ENCODE measurements around the gene SLC25A1.
A peak's percentile ranks its signal among the peaks of the same experiment; 100 is the strongest.

SLC25A1 gene

DNA sequence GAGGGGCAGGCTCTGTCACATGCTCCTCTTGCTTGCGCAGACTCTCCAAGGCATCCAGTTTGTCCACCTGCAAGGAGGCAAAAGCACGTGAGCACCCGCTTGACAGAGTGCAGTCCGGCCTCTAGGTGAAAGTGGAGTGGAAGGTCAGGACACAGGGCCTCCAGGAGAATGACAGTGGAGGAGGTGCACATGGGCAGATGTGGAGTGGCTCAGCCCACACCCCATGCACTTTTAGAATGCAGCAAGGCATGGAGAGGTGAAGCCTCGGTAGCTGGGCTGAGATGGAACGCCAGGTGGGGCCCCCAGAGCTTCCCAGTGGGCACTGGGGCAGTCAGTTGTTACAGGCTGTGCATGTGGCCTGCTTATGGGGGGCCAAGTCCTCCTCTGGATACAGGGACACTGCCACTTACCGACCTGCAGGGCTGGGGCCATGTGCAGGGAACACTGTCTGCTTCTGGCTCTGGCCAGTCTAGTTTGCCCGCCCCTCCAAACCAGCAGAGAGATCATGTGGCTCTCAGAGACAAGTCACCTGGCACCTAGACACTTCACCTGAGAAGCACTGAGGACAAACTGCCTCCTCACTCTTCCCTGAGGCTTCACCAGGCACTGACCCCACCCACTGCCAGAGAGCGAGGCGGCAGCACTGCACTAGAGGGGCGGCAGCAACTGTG is 2.3 kb upstream of the SLC25A1 start:
- DNase-seq (ENCODE audit: low spot score): no peak

DNA sequence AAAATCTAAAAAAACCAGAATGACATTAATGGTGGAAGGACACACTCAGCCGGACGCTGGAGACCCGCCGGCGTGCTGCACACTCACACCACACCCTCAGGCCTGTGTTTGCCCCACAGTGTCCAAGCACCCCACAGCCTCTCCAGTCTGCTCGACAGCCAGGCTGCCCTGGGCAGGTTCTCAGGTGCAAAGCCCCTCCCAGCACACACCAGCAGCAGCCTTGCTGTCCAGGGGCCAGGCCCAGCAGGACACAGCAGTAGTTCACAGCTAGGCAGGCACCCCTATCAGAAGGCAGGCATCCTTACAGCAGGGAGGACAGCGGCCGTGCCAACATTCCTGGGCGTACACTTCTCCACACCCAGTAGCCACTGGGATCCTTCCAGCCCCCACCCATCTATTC is 1.7 kb upstream of the SLC25A1 start:
- DNase-seq (ENCODE audit: low spot score): no peak

DNA sequence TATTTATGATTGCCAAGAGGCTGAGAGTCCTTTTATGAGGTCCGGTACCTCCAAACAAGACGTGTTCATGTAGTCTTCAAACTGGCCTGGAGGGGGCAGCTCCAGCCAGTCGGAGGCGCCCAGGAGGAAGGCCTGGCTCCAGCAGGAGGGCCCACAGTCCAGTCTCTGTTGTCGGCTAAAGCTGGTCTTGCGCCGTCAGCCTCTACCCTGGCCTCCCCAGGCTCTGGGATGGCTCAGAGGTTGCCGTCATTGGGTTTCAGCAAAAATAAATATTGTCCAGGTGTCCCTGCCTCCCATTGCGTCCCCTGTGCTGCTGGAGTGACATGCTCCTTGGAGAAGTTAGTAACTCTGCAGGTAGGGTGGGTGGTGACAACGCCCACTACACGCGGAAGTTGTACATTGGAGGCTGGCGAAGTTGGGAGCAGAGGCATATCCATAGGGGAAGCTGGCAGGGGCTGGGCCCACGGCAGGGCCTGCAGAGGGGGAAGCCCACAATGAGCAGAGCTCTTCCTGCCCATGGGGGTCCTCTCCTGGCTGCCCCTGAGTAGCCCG is 1.0 kb upstream of the SLC25A1 start:
- DNase-seq (ENCODE audit: low spot score): peak; percentile 78

DNA sequence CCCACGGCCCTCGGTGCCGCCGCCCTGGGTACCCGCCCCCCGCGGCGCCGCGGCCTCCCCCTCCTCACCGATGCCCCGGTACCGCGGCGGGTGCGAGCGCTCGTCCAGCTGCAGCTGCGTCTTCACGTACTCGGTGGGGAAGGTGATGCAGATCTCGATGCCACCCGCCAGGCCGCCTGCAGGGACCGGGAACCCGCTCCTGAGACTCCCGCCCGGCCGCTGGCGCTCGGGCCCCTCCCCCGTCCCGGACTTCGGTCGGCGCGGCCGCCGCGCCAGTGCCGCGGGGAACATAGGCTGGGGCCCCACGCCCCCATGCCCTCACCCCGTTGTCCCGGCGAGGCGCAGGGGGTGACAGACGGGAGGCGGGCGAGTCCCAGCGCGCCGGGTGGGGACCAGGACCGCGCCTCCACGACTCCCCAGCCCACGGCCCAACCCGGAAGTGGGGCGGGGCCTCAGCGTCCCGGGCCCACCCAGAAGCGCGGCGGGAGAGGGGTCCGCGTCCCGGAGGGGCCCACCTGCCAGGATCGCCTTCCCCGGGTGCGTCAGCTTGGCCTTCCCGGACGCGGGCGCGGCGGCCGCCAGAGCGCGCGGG is 375 bp downstream of the SLC25A1 start:
- no peak for DNase-seq (ENCODE audit: low spot score)

DNA sequence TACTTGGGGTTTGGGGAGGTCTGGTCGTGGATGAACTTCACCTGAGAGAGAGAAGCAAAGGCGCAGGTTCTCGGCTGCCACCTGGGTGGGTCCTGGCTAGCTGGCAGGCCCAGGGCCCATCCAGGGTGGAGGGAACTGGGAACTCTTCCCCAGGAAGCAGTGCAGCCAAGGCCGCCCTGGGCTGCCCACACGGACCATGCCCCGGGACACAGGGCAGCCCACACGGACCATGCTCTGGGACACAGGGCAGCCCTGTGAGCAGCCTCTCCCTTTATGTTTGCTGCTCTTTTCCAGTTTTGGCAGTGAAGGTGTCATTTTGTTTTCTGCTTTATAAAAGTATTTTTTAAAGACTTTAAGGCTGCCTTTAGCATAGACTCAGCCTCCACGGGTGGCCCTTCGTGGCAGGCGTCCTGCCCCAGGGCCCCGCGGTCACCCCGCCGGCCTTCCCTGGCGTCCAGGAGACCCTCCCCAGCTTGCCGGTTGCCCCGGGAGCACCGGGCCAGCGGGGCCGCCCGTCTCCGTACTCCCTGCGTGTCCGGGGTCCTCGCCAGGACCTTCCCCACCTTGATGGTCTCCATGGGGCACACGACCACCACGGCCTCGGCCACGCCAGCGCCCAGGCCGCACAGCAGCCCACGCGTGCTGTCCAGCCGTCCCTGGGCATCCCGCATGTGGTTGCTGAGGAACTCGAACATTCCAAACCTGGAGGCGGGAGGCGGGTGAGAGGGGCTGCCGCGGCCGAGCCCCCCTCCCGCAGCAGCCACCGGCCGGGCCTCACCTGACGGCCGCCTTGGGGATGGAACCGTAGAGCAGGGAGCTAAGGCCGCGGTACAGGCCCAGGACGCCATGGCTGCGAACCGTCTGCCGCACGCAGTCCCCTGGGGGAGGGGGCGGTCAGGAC is 1.1 kb downstream of the SLC25A1 start:
- DNase-seq (ENCODE audit: low spot score): no peak

DNA sequence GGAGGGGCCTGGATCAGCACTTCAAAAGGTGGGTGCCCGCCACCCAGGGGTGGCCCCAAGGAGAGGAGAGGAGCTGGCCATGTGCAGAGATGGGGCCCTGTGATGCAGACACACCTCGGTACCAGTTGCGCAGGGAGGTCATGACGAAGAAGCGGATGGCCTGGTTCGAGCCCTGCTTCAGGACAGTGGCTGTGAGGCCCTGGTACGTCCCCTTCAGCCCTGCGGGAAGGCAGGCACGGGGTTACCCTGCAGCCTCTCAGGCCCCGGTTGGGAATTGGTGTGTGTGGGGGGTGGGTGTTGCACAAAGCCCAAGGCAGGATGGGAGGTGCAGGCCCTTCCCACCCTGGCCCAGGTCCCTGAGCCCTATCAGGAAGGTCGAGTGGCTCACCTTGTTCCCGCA is 1.8 kb downstream of the SLC25A1 start:
- no peak for DNase-seq (ENCODE audit: low spot score)

DNA sequence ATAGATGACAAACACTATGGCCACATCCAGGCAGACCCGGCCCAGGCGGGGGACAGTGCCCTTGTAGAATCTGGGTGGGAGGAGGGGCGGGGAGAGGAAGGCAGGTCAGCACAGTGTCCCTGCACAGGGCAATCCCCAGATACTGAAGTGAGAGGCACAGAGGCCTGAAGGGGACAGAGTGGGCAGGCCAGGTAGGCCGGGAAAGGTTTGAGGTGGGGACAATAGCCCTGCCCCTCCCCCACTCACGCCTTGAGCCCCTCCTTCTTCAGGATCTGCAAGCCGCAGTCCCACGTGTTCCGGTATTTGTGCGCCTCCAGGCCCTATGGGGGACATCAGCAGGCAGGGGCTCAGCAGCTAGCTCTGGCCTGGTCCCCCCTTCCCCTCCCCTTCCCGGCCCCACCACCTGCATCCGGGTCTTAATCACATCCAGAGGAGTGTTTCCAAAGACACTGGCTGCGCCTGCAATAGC is 2.3 kb downstream of the SLC25A1 start:
- DNase-seq (ENCODE audit: low spot score): no peak

DNA sequence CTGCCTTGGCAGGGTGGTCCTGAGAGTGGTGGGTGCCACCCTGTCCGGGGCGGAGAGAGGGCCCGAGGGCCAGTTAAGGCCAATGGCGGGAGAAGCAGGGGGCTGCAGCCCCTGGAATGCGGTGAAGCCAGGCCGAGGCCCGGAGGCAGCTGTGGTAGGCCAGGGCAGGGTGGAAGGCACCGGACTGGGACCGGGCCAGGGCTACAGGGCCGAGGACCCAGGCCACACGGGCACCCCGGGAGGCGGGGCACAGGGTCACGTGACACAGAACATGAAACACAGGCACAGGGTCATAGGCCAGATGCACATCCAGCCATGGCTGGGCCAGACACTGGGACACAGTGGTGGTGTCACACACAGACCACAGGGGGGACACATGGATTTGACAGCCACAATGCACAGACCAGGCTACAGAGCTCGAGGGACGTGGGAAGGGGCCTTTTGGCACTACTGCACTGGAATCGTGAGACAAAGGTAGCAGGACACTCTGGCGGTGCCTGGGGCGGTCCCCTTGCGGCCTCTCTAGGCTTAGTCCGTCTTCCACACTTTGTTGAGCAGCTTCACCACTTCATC is 2.8 kb downstream of the SLC25A1 start:
- DNase-seq (ENCODE audit: low spot score): no peak

DNA sequence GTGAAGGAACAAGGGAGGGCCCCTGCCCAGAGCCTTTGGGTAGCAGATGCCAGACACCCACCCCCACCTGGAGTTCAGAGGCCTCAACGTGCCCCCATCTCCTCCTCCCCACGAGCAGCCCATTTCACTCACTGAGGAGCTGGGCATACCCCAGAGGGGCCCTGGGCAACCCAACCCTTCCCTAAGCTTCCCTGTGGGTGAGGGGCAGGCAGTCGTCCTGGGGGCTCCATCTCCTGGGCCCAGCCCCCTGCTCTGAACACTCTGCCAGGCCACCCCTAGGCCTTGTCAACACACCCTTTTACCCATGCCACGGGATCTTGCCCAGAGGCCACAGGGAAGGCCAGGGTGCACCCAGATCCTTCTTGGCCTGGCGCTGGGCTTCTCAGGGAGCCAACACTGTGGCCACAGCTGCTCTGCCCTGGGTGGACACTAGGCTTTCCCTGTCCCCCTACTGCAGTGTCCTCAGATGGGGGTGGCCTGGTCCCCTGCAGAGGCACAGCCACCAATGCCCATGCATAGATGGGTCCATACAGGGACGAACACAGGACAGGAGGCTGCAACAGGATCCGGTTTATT is 3.4 kb downstream of the SLC25A1 start:
- DNase-seq (ENCODE audit: low spot score): no peak

DNA sequence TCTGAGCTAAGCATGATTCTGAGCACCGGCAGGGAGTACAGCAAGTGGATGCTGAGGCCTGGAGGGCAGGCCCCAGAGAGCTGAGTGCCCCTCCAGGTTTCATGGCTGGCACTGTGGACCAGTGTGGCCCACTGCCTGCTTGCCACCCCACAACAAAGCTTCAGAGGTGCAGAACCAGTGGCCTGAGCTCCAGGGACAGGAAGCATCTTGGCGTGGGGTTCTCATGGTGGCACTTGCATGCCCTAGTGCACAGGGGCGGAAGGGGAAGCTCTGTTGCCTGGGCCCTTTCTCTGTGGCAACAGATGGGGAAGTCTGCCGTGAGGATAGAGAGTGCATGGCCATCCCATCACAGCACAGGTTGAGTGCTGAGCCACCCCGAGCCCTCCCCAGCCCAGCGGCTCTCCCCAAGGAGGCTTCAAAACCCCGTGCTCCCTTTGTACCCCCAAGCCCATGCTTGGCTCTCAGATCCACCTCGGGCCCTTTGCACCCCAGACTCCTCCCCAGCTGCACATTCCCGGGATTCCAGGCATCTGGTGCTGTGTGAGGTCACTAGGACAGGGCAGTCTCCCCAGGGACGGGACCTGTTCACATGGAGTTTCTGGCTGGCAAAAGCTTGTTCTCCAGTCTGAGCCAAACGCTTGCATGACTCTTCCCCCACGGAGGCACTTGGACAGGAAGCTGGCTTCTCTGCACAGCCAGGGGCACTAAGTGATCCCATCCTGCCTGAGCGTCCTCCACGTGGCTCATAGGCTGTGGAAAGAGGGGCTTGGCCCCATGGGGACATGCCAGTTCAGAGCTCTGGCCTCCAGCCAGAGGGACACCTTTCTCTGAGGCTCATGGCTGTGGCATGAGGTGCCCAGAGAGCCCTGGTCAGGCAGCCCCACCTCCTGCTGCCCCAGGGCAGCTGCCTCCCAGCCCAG is 4.2 kb downstream of the SLC25A1 start:
- DNase-seq (ENCODE audit: low spot score): no peak

DNA sequence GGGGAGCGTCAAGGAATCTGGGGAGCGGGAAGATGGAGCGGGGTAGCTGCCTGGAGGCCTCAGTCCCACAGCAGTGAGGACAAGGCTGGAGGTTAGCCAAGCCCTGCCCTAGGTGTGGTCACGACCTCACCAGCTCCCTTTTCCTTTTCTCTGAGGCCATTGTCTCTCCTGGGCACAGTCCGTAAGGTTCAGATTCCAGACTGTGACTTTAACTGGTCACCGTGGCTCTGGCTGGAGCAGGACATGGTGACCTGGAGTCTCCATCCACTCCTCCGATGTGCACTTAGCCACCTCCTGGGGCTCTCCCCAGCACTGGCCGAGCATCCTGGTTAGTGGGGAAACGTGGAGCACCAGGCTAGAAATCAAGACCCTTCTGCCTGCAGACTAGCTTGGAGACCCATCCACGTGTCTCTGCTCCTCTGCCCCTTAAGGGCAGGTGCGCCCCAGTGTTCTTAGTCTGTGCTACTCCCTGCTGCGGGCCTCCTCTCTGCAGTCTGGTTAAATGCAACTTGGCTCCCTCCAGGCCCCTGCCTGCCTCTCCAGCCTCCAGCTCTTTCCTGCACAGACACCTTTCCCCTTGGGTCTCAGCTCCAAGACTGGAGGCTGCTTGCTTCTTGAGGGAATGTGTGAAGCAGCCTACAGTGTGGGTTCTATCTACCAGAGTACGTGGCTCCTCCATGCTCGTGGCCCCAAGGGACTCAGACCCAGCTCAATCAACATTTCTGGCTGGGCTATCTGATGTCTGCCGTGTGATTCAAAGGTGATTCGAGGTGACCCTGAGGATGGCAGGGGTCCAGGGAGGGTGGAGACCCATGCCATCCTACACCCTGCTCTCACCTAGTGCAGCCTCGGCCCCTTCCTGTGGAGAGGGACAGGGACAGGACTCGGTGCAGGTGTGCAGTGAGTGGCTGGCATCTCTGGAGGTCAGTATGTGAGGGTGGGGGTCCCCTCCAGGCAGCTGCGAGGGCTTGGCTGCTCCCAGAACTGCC is 5.2 kb downstream of the SLC25A1 start:
- DNase-seq (ENCODE audit: low spot score): no peak

DNA sequence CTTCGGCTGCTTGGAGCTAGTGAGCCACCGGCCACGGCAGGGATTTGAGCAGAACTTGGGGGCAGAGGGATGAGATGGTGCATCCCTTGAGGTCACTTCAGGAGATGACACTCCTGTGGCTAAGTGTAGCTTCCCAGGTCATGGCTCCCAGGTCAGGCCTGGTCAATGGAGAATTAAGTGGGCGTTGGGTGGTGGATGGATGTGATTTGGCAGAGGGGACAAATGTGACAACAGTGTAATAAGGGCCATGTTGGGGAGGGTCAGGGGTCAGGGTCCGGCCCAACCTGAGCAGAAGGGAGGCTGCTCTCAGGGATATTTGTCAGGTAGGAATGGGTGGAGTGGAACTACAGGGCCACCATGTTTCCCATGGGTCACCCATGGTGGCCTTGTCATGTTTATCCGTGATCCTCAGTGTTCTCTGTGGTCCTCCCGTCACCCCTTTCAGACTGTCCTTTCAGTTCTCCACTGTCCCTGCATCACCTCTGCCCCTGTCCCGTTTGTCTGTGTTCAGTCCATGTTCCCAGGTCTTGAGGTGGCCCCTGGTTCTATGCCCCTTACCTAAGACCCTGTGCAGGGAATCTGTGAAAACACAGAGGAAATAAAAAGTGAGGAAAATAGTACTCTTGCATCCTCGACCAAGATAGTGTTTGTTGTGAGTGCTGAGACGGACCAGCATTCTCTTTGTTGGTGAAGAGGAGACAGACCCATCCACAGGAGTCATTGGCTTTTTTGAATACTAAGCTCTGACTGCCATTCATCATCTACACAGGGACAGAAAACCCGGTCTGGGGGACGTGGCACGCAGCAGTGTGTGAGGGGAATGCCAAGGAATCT is 6.1 kb downstream of the SLC25A1 start:
- DNase-seq (ENCODE audit: low spot score): no peak

DNA sequence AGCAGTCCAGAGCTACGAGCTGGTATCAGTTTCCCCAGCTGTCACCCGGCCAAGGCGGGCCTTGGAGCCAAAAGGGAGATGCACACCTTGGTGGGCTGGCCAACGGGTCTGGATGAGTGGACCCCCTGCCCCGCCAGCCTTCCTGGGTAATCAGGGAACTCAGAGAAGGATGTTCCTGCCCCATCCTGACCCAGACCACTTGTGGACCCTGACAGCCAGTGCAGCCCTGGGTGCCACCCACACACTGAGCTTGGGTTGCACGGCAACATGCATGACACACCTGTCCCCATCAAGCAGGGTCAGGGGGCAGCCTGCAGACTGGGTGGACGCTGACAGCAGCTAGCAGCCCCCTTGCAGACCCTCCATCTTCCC is 8.6 kb downstream of the SLC25A1 start:
- no peak for DNase-seq (ENCODE audit: low spot score)

DNA sequence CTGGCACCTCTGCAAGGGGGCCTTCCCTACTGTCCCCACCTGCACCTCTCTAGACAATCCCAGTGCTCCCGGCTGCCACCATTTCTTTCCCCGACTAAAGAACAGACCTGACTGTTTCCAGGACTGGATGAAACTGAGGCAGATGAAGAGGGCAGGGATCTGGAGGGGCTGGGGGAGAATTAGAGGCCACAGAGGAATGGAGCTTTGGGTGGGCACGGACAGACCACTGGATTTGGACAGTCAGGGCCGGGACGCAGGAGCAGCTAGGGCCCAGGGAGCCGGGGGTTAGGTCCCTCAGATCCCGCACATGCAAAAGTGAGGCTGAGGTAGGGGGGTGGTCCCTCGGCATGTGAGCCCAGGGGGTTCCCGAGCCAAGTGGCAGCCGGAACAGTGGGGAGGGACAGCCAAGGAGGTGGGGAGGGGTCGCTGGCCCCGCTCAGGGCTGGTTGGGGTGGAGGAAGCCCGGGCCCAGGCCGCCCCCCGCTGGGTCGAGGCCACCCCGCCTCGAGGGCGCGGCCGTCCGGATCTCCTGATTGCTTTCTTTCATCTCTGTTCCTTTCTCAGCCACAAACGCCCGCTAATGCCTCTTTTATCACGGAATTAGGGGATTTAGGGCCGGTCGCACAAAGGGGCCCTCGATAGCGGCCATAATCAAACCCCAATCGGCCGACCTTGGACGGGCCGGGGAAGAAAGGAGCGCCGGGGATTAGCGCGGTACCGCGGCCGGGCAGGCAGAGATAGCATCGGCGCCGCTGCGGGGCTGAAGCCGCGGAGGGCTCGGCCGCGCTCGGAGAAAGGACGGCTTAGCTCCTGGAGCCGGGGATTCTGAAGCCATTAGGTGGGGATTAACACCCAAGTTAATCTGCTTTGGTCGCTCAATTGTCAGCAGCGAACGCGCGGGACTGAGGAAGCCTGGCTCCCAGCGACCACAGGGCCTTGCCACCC is 9.3 kb downstream of the SLC25A1 start:
- DNase-seq (ENCODE audit: low spot score): no peak

DNA sequence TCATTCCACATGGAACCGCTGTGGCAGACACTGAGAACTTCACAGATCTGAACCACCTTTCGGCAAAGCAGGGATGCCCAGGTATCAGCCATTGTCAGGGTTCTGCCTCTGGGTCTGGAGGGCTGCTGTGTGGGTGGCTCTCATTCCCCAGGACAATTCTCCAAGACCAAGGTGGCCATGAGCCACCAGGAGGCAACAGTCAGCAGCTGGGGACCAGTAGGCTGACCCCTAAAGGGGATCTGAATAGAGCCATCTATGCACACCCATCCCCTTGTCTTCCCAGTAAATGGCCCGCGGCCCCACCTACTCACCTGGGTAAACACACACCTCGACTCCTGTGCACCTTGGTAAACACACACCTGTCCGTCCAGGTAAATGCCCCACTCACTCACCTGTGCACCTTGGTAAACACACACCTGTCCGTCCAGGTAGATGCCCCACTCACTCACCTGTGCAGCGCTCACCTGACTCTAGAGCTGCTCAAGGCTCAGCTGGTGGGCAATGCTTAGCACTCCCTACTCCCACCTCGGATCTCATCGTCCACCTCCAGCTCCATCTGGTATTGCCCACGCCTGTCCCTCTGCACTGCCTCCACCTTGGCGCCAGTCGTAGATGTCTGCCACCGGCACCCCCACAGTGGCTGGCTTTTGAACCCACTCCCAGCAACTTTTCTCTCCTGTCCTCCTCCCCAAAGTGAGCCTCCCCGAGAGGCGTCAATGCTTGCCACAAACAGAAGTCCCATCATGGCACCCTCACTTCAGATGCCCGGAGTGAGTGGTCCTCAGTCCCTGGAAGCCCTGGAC is 10.2 kb downstream of the SLC25A1 start:
- no peak for DNase-seq (ENCODE audit: low spot score)

DNA sequence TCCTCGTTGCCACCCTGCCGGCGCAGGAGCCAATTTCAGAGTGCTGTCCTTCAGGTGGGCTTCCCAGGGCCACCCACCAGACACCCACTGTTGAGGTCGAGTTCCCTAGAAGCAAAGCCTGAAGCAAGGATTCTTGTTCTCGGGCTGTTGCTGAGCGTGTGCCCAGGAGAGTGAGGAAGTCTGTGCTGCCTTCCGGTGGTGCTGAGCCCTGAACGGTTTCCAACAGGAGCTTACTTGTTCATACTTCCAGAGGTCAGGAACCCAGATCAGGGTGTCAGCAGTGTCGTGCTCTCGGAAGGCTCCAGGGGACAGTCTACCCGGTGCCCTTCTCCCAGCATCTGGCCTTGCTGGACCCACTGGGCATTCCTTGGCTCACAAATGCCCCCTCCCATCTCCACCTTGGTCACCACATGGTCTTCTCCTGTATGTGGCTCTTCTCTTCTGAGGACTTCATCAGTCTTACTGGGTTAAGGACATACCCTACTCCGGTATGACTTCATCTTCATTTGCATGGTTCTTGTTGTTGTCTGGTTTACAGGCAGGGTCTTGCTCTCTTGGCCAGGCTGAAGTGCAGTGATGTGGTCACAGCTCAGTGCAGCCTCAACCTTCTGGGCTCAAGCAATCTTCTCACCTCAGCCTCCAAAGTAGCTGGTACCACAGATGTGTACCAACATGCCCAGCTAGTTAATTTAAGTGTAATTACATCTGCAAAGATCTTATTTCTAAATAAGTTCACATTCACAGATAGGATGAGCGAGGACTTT is 11.2 kb downstream of the SLC25A1 start:
- no peak for DNase-seq (ENCODE audit: low spot score)

Measured in COLO829 (cell line).